Measurements from ENCODE around the gene SMAD3.
"Not testable (repeated sequence)": the region's sequence is repeated elsewhere in the genome, so short reads cannot be mapped to it uniquely, and the experiment has no call there.

The SMAD3 gene

DNA sequence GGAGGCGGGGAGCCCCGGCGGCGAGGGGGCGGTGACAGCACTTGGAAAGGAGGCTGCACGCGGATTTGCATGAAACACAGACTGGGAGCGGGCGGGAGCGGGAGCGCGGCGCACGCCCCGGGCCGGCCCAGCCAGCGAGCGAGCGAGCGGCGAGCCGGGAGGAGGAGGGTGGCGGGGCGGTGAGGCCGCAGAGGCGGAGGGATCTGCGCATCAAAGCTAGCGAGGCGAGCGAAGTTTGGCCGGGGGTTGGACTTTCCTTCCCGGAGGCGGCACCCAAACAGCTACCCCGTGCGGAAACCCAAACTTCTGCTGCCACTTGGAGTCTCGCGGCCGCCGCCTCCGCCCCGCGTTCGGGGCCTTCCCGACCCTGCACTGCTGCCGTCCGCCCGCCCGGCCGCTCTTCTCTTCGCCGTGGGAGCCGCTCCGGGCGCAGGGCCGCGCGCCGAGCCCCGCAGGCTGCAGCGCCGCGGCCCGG, at the start of gene SMAD3:
SMAD3 (plus strand) TSS at position 72 of the 475 bp plus-strand sequence. CDS start 553 bp downstream, outside the sequence.
- TF ChIP-seq, protein P1, sequence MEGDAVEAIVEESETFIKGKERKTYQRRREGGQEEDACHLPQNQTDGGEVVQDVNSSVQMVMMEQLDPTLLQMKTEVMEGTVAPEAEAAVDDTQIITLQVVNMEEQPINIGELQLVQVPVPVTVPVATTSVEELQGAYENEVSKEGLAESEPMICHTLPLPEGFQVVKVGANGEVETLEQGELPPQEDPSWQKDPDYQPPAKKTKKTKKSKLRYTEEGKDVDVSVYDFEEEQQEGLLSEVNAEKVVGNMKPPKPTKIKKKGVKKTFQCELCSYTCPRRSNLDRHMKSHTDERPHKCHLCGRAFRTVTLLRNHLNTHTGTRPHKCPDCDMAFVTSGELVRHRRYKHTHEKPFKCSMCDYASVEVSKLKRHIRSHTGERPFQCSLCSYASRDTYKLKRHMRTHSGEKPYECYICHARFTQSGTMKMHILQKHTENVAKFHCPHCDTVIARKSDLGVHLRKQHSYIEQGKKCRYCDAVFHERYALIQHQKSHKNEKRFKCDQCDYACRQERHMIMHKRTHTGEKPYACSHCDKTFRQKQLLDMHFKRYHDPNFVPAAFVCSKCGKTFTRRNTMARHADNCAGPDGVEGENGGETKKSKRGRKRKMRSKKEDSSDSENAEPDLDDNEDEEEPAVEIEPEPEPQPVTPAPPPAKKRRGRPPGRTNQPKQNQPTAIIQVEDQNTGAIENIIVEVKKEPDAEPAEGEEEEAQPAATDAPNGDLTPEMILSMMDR (IDR thresholded peaks at IDR 0.05; ENCODE audit: low read depth, low read length) = no peak; the same call in none of the 2 replicates
- peak; percentile 94 for DNase-seq (ENCODE audit: extremely low read depth, low read depth)

DNA sequence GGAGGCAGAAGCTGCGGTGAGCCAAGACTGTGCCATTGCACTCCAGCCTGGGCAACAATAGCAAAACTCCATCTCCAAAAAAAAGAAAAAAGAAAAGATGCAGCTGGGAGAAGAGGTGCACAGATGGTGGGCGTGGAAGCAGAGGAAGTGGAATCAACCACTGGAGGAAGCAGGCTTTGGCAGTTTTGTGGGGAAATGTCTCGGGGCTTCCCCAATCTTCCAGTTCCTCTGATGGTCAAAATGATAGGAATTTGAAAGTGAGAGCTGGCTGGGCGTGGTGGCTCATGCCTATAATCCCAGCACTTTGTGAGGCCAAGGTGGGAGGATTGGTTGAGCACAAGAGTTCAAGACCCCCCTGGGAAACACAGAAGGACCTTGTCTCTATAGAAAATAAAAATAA, 48.1 kb upstream of the SMAD3 start:
- DNase-seq (ENCODE audit: extremely low read depth, low read depth) = no peak

DNA sequence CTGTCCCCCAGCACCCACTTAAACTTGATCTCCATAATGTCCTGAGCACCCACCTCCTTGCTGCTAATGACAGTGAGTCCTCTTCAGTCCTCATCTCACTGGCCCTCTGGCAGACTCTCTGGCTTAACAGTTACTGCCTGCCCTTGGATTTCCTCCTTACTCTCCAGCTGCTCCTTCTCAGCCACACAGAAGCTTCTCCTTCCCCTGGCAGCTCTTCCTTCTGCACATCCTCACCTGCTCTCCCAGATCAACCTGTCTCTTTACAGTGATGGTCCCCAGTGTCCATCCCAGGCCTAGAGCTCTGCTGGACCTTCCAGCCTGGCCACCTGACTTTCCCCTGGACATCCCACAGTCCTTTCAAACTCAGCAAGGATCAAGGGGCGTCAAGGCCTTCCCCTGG, 47.4 kb upstream of the SMAD3 start:
- no peak for DNase-seq (ENCODE audit: extremely low read depth, low read depth)

More for the DNA sequence above, 48.1 kb upstream of the SMAD3 start:
- TF ChIP-seq, protein P1 (IDR thresholded peaks at IDR 0.05; ENCODE audit: low read depth, low read length) = no peak

DNA sequence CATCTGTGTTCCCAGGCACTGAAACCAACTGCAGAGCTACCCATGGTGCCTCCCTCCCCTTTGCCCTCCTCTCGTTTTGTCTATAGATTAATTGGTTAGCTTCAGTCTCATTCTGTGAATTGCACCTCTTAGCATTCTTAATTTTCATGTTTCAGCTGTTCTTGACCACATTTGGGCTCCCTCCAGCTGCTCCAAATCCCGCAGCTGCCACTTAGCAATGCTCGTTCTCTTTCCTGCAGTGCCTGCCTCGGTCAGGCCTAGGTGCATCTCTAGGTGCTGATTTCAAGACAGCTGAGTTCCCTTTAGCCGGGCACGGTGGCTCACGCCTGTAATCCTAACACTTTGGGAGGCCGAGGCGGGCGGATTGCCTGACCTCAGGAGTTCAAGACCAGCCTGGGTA, 47.0 kb upstream of the SMAD3 start:
- DNase-seq (ENCODE audit: extremely low read depth, low read depth) = no peak
- TF ChIP-seq, protein P1 (IDR thresholded peaks at IDR 0.05; ENCODE audit: low read depth, low read length) = no peak

More for the DNA sequence above, 47.4 kb upstream of the SMAD3 start:
- TF ChIP-seq, protein P1 (IDR thresholded peaks at IDR 0.05; ENCODE audit: low read depth, low read length) = no peak

DNA sequence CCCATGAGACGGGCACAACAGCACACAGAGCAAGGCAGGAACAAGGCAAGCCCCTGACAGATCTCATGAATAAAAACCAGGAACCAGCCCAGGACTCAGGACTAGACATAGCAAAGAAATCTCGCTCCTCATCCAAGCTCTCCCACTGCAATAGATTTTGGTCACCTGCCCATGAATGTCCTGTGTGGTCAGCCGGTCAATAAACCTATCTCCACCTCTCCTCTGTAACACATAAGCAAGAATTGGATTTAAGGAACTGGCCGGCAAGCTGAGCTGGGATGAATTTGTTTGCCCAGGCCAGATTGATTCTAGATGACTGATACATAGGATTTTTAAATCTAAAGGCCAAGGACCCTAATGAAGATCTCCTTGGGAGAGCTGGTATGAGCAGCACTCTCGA, 46.3 kb upstream of the SMAD3 start:
- DNase-seq (ENCODE audit: extremely low read depth, low read depth) = no peak
- TF ChIP-seq, protein P1 (IDR thresholded peaks at IDR 0.05; ENCODE audit: low read depth, low read length) = no peak

DNA sequence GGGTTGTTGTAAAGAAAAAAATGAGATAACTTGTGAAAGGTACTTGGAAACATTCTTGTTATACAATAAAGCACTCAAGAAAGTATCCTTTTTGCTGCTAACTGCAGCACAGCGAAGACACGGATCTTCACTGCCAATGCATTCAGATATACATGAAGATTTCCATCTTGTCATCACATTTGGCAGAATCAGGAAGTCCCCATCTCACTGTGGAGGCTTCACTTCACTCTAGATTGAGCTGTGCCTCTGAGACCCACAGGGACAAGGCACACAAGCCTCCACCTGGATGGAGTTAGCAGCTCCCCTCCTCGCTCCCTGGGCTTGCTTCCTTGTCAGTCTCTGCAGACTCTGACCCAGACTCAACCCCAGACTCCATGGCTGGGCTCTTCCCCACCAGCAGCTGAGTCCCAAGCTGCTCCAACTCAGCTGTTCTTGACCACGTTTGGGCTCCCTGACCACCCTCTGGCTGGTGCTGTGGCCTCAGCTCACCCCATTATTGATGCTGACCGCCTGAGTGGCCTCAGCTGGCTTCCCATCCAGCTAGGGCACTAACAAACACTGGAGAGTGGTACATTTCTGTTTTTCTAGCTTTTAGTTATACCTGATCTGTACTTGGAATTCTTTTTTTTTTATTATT, 45.4 kb upstream of the SMAD3 start:
- no peak for DNase-seq (ENCODE audit: extremely low read depth, low read depth)
- TF ChIP-seq, protein P1 (IDR thresholded peaks at IDR 0.05; ENCODE audit: low read depth, low read length) = no peak

DNA sequence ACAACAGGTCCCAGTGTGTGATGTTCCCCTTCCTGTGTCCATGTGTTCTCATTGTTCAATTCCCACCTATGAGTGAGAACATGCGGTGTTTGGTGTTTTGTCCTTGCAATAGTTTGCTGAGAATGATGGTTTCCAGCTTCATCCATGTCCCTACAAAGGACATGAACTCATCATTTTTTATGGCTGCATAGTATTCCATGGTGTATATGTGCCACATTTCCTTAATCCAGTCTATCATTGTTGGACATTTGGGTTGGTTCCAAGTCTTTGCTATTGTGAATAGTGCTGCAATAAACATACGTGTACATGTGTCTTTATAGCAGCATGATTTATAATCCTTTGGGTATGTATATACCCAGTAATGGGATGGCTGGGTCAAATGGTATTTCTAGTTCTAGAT, 44.7 kb upstream of the SMAD3 start:
- not testable (repeated sequence) for DNase-seq (ENCODE audit: extremely low read depth, low read depth)

DNA sequence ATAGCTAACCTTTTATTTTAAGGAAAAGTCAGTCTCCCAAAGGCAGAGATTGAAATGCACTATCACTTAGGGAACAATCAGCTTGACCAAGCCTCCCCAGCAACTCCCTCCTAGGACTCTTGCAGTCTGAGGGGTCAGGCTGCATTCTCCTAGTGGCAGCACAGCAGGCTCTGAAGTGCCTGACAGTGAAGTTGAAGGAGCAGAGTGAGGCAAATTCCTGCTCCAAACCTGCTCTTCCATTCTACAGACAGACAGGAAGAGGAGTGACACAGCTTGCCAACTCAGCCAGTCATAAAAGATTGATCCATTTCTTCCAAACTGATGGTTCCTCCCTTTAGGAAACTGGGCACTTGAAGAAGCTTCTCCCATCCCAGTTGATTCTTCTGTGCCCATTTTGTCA, 43.9 kb upstream of the SMAD3 start:
- DNase-seq (ENCODE audit: extremely low read depth, low read depth) = no peak
- TF ChIP-seq, protein P1 (IDR thresholded peaks at IDR 0.05; ENCODE audit: low read depth, low read length) = no peak

Data from AG09319 (cell line).